GM21447 (cell line): ENCODE measurements around the gene CD8B2.
"Not testable (repeated sequence)": the region's sequence is repeated elsewhere in the genome, so short reads cannot be mapped to it uniquely, and the experiment has no call there.

ENCODE experiments used
- ATAC-seq: cut with Tn5 transposase; IDR thresholded peaks from one replicate; pipeline ENCODE4 v1.9.1; 2021; ENCODE audit not compliant: unreplicated experiment

Gene CD8B2

DNA sequence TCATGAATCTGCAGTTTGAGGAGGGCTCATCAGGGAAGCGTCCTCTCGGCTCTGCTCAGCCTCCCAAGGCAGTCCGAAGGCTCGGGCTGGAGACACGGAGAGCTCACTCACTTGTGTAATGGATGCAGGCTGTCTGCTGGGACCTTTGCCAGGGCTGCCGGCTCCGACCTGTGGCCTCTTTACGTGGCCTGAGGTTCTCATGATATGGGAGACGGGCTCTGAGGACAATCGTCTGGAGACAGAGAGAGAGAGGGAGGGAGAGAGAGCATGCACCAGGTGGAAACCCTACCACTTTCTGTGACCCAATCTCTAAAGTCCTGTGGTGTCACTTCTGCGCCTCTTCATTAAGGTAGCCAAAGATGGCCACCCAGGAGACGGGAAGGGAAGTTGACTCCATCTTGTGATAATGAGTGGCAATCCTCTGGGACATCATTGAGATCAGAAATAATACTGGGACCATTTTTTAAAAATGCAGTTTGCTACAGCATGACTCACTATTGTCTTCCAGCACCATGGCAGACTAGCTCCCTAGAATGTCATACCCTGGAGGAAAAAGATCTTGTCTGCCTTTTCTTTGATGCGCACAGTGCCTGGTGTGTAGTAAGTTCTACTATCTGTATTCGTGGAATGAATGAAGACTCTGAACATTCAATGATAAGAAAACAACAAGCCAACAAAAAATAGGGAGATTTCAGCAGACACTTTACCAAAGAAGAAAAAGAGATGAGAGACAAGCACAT lies 60.2 kb downstream of the CD8B2 start:
- no peak for ATAC-seq

DNA sequence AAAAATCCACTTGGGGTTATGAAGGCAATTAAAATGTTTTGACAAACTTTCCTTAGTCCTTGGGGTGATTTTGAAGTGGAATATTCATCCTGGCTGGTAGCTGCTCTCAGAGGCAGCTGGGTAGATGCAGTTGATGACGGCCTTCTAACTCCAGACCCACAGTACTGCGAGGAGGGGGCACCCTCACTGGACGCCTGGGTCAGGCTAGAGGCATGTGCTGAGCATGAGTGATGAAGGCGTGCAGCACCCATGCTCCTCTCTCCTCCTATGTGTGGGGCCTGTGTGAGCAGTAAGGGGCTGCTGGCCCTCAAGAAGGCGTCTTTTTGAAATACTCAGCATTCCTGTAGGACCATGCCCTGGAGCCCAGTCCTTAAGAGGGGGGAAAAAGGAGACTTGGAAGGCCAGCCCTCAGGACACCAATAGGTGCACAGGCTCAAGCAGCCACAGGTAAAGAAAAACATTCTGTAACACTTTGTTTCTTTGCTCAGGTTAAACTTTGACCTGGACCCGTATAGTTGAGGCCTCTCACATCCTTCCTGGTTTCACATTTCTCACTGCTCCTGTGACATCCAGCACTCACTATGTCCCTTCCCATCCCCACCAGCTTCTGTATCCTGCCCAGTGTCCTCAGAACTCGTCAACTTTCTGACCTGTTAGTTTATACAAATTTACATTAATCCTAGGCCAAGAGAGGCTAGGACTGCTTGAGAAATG lies 64.4 kb downstream of the CD8B2 start:
- no peak for ATAC-seq

DNA sequence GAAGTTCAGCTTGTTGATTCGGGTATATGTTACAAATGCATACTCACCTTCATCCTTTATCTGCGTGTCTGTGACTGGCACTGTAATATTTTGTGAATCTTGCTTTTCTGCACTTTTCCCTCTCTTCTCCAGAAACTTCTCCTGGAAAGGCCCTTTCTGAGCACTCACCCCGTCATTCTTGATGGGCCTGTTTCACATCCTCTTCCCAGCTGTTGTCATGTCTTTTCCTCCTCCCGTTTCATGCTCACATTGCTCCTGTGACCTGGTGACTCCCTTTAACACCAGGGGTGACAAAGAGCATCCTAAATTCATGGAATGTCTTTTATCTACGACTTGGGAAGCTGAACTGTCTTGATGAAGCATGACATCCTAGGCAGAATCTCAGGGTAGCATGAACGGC lies 65.8 kb downstream of the CD8B2 start:
- no peak for ATAC-seq

DNA sequence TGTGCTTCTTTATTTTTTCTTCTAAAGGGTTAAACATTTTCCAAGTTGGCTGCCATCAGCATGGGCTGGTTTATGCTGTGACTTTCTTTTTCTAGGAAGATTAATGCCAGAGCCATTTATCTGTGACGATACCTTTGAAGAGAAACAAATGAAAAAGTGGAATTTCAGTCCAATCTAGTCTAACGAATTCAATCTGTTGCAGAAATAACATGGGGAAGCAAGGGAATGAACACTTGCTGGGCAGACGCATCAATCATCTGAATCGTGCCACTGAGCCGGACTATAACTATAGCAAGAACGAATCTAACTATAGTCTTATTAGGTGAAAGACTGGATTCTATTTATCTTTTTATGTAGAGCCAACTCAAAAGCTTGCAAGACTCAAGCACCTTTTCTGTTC lies 66.2 kb downstream of the CD8B2 start:
- no peak for ATAC-seq

DNA sequence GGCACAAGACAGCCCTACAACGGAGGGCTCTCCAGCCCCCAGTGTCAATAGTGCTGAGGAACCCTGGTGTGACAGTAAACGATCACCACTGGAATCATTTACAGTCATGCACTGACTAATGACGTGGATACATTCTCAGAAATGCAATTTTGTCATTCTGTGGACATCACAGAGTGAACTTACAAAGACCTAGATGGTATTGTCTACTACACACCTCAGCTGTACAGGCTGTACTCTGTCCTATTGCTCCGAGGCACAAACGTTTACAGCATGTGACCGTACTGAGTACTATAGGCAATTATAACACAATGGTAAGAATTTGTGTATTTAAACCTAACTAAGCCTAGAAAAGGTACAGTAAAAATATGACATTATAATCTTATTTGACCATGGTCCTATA lies 67.2 kb downstream of the CD8B2 start:
- no peak for ATAC-seq

DNA sequence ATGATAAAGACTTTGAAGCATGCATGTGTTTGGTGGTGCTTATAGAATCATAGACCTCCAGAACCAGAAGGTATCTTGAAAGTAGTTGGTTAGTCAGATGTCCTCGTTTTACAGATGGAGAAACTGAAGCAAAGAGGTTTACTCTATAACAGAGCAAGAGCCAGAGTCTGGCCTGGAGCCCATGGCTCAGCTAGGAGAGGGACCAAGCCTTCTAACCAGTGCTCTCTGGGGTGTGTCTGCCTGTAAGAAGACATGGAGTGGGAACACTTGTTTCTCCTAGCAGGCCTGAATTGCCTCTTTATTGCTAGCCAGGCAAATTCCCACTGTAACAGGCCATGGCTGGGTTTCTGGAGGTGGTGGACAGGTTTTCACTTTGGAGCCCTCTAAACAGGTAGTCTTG lies 67.9 kb downstream of the CD8B2 start:
- no peak for ATAC-seq

DNA sequence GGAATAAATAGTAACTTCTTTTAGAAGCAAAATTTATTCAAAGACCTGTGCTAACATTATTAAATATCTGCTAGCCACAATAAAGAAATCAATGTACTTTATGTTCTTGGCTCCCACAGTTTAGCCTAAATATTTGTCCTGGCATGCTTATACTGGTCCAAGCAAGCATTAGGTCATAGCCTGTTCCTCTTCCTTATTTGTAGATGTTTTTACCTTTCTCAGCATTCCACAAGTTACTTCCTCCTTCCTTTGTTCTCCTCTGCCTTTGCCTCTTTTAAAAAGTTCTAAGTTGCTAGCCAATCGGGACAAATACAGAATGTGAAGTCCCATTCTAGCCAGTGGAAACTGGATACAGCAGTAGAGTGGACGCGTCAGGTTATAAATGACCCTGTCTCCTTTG lies 72.6 kb downstream of the CD8B2 start:
- ATAC-seq, result not testable (repeated sequence)

DNA sequence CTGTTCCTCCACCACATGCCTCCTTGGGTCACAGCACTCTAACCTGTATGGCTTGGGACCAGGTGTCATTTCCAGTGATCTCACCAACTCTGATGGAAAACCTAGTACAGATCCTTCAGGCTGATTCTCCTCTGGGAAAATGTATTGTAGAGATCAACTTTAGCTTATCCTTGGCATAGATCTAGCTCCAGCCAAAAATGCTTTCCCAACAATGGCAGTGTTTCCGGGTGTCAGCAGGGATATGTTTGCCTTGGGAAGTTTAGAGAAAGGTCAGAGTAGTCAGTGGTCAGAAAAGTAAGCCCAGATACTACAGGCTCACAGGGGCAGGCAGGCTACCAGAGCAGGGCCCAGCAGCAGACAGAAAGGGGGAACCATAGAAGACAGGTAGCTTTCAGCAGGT lies 73.6 kb downstream of the CD8B2 start:
- ATAC-seq, result no peak

DNA sequence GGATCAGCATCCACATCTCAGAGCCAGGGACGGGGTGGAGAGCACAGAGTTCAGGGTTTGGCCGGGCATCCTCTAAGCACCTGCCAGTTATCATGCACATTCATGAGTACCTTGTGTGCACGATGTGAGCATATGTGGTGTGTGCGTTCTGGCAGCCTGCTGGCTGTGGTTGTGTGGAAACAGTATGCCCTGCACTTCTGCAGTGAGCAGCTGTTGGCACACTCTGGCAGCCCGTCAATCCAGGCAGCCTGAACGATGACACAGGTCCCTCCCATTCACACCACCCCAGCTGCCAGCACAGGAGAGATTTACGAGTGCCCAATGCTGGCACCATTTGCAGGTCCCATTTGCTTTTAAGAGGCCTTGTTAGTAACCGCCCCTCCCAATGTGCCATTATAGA lies 74.2 kb downstream of the CD8B2 start:
- ATAC-seq, result no peak

DNA sequence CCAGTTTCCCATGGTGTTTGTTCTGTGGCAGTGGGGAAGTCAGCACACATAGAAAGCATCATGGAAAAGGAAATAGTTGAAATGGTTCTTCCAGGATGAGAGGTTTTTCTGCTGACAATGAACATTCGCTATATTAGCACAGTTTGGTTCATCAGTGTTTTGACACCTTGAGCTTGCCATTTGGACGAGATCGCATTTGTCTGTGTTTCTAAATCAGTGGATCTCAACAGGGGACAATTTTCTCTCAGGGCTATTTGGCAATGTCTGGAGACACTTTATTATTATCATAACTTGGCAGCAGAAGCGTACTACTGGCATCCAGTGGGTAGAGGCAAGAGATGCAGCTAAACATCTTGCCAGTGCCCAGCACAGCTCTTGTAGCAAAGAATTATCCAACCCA lies 74.6 kb downstream of the CD8B2 start:
- ATAC-seq, result no peak

DNA sequence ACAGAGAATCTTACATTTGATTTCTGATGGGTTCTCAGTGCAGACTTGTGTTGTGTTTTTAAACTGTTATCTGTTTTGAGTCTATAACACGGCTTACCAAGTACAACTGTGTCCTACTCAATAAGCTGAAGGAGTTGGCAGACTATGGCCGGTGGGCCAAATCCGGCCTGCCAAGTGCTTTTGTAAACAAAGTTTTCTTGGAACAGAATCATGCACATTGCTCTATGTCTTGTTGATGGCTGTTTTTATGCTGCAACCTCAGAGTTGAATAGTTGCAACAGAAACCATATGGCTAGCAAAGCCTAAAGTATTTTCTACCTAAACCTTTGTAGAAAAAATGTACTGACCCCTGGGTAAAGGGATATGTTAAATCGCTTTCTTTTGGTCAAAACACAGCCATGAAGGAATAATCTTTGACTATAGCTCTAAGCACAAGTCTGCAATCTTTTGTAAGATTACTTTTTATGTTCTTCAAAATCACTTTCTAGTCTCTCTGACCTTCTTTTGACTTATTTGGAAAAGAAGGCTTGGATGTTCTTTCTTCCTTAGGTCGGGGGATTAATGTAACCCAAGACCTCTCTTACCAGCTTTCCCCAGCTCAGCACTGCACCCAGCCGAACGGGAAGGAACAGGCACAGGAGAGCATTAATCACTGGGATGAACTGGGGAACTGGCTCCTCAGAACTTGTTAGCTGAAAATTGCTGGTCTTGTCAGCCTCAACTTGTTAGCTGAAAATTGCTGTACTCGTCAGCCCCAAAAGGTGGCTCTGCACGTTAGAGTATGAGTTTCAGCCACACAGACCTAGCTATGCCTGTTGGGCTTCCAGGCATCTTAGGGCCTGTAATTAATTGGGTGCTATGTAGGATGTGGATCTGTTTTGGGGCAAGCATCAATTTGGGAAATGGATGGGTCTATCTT lies 75.4 kb downstream of the CD8B2 start:
- no peak for ATAC-seq

DNA sequence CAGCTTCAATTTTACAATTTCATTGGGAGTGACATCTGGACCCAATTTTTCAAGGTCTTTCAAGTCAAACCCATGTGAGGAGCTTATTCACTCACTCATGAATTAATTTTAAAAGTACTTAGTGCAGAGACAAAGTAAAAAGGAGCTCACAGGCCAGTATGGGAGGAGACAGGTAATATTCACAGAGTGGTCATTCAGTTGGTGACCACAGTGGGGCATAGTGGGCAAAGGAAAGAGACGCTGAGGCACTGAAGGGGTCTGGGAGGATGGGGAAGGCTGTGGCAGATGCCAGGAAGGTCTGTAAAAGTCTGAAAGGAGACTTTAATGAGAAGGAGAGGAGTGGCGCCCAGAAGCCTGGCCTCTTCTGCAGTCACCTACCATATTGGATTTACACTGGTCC lies 76.0 kb downstream of the CD8B2 start:
- no peak for ATAC-seq

DNA sequence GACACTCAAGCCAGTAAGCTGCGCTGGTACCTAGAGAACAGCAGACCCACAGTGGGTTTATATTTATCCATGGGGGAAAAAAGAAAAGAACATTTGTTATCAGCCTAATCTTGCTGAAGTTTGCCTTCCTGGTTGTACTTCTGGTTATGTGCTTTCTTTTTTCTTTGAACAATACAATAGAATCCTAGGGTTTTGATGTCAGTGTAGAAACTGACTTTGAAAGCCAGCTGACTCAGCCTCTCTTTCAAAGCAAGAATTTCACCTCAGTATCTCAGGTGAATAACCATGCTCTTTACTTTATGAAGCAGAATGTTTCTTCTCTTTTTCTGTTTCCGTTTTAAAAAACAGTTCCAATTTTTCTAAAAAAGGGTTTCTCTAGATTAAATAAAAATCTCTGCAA lies 78.4 kb downstream of the CD8B2 start:
- ATAC-seq, result no peak

DNA sequence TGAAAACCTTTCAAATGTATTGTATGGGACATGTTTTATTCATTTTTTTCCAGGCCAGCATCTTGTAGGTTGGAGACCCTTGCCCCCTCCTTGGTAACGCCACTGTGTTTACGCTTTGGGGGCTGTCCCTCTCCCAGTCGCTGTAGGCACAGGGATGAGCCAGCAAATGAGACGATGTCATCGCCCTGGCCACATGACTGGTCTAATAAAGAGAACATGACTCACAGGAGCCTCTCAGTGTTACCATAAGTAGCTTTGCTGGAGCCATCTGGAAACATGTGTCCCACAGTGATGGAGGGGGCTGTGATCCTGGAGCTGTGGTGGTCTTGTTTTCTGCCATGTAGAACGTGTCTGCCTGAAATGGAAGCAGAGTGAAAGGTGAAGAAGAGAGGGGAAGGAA lies 78.9 kb downstream of the CD8B2 start:
- no peak for ATAC-seq

DNA sequence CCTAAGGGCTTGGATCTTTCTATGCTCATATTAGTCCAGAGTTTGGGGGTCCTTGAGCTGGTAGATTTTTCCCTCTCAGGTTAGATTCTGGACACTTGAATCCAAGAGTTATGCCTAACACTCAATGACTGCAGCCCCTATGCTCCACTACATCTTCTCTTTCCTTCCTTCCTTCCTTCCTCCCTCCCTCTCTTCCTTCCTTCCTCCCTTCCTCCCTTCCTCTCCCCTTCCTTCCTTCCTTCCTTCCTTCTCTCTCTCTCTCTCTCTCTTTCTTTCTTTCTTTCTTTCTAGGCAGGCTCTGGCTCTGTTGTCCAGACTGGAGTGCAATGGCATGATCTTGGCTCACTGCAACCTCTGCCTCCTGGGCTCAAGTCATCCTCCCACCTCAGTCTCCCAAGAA lies 79.3 kb downstream of the CD8B2 start:
- ATAC-seq, result not testable (repeated sequence)

DNA sequence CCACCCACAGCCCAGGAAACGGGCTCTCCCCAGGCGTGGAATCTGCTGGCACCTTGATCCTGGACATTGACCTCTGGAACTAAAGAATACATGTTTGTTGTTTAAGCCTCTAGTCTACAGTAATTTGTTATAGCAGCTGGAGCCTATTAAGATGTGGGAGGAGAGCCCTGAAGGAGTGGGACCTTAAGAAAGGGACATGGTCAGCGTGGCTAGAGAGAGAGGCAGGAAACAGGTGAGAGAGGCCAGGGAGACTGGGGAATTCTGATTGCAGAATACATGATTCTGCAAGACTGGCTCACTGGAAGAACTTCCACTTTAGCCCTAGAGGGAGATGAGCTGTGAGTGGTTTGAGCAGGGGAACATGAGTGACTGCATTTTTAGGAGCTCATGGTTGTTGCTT lies 83.2 kb downstream of the CD8B2 start:
- no peak for ATAC-seq
